ENCODE results near the gene CCDC201.

CCDC201 gene, protein sequence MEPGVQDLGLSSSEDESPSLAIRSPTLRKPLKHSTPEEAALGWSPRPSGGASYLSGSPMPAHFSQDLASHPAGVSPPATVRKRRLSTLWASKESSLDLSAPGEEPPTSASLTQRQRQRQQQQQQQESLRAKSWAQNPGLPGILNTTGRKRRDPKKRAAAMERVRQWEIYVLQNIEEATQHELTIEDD

DNA sequence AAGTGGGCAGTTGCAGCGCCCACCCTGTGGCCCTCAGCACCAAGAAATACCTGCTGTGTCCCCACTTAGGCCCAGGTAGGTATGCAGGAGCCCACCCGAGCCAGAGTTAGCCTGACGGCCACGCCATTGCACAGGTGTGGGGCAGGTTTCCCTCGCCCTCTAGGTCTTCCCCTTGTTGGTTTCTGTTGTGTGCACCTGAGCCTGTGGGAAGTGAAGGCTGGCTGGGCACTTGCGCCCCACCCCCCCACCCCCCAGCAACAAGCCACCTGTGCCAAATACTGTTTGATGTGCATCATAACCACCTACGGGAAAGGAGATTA, at the start of gene CCDC201:
Gene CCDC201, minus strand, starts transcription at position 48 of the 320 bp plus-strand sequence. CDS start 75 bp downstream, outside the sequence.
- no peak for DNase-seq (ENCODE audit: low read depth, low spot score)

DNA sequence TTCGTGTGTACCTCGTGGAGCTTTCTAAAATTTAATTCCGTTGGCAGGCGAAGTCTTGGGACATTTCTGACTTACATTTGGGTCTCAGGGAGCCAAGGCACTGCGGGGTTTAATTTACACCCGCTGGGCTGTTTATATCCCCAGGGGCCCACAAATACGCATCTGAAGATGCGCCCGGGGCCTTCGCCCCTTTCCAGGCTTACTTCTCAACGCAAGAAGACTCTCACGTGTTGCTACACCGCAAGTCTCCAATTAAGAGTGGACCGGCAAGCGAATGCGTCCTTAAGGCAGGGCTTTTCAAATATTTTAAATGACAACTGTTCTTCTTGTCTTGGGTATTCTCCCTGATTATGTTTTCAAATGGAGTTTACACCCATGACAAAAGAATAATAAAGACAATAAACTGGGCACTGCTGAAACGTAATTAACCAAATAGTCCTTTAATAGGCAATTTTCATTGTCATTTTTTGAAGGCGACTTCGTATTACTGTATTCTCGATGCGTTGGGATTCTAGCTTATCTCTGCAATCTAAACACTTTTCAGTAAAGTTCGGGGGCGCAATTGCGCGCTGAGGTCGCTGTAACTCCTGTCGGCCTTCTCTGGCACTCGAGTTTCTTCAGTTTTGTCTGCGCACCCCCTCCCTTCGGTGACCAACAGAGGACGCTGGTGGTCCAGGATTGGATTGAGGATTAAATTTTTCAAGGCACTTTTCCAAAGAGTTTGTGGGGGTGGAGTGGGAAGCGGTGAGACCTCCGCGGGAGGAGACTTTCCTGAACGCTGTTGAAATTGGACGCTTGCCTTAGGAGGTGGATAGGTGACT, 49.0 kb upstream of the CCDC201 start:
- DNase-seq (ENCODE audit: low read depth, low spot score): no peak

DNA sequence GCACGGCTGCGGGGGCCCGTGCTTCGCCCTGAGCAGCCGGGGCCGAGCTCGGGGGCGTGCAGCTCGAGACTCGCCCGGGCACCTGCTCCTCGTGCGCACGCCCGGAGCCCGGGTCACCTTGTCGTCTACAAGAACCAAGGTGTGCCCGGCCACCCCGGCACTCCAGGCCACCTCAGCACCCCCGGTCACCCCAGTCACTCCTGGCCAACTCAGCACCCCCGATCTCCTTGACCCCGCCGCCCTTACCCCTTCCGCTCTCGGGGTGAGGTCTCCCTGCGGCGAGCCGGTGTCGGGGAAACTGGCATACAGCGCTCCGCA, 48.5 kb upstream of the CCDC201 start:
- DNase-seq (ENCODE audit: low read depth, low spot score): no peak

DNA sequence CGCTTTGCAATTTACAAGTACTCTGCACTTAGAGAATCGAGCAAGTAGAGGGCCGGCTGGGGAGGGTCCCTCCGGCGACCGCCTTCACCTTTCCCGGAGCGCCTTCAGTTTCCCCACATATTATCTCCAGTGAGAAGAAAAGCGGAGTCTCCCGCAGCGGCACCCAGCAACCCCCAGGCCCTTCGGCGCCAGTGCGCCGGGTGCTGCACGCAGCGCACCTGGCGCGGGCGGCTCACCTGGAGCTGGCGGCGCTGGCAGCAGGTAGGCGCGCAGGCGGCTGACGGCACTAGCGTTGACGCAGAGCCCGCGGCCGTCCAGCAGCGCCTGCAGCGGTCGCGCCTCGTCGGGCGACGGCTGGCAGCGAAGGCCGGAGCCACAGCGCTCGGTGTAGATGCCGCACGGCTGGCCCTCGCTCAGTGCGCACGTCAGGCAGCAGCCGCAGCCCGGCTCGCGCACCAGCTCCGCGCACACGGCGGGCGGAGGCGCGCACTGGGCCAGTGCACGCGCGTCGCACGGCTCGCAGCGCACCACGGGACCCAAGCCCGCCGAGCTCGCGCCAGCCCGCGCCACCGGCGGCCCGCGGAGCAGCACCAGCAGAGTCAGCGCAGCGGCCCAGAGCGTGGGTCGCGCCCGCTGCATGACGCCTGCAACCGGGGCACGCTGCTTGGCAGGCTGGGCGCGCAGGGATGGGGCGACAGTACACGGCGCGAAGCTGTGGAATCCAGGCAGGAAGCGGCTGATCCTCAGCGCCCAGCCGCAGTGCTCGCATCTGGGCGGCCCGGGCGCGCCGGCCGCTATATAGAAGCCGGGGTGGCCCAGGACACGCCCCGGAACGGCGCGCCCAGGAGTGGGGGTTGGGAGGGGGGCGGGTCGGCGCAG, 47.9 kb upstream of the CCDC201 start, which contains the start of gene IGFBP3:
Gene IGFBP3, minus strand, starts transcription at position 771 of the 879 bp plus-strand sequence. Its CDS starts 132 bp downstream, at position 639.
- DNase-seq (ENCODE audit: low read depth, low spot score): no peak

DNA sequence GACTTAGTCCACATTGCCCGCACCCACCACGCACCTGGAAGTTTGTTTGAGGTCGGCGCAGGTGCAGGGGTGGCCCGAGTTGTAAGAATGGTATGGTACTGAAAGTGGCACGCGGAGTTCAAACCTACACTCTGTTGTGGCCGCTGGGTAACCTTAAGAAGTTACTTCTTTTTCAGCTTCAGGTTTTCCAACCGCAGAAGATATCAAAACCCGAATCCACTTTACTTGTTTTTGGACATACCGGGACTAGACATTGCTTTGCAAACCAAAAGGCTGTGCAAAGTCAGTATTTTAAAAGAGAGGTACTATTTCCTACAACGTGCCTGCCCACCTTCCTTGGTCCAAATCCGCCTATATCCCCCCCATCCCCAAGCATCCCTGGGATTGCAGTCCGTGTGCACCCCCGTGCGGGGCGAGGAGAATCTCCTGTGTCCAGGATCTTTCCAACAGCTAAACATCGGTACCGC, 47.1 kb upstream of the CCDC201 start:
- no peak for DNase-seq (ENCODE audit: low read depth, low spot score)

DNA sequence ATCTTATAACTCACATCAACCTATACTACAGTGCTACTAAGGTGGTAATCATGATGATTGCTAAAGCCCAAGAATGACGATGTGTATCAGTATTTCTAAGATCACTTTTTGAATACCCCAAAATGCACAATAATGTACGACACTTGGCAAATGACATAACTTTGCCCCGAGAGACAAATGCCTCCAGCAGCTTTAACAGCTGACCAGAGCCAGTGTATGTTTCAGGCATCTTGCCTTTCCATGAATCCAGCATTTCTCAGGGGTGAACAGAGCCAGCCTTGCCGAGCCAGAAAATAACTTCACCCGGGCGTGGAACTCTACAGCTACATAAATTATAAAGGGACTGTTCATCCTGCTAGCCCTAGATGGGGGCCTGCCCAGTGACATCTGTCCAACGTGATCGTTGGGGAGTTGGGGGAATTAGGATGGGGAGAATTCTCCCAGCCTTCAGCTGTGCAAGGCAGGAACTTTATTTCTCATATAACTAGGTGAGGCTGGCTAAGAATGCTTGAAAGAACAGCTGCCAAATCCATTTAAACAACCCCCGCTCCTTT, 46.4 kb upstream of the CCDC201 start:
- no peak for DNase-seq (ENCODE audit: low read depth, low spot score)

DNA sequence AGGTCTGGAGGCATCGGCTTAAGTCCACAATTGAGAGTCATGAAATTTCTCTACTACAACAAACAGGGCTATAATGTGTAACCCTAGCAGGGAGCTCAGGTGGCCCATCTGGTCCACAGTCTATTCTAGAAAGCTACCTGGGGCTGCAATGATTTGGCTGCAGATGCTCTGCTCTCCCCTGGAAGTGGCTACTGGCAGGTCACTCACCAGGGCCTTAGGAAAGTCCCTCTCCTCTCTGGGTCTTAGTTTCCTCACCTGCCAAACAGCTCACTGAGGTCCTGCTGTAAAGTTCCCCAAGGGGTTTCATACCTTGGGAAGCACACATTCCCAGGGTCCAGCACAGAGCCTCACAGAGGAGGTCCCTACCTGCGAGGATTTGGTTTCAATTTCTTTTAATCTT, 45.7 kb upstream of the CCDC201 start:
- no peak for DNase-seq (ENCODE audit: low read depth, low spot score)

DNA sequence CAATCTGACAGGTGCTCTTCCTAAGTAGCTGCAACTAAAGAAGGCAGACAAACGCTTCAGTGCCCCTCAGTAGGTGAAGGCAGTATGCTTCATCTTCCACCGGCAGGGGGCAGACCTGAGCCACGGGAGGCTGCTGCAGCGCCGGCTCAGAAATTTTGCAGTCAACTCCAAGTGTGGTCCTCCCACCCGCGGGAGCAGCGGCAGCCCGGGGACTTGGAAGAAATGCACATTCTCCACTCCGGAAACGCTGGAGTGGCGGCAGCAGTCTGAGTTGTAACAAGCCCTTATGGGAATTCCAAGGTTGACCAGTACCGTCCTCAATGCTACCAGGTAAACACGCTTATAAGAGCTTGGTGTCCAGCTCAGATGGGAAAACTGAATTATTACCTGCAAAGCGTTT, 44.8 kb upstream of the CCDC201 start:
- DNase-seq (ENCODE audit: low read depth, low spot score): no peak

DNA sequence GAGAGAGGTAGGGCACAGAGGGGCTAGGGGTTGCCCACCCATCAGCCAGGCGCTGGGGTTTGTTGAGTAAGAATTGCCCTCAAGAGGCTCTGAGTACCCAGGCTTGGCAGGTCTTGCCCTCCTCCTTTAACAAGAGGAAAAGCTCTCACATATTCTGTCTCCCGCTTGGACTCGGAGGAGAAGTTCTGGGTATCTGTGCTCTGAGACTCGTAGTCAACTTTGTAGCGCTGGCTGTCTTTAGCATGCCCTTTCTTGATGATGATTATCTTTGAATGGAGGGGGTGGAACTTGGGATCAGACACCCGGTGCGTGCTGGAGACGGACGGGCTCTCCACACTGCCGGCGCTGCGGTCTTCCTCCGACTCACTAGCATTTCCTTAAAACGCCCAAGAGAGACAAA, 44.2 kb upstream of the CCDC201 start:
- DNase-seq (ENCODE audit: low read depth, low spot score): no peak

DNA sequence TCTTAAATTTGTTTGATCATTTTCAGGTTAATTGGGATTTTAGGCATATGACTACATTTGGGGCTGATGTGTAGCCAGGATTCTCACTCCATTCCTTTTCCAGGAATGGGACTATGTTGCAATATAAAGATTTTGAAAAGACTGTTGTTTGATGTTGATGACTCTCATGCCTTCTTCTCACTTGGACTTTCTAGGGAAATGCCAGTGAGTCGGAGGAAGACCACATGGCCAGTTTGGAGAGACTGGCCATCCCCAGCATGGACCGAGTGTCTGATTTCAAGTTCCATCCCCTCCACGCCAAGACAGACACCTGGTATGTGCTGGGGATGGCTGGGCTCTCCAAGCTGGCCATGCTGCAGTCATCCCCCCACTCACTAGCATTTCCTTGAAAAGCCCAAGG, 42.7 kb upstream of the CCDC201 start:
- DNase-seq (ENCODE audit: low read depth, low spot score): no peak

DNA sequence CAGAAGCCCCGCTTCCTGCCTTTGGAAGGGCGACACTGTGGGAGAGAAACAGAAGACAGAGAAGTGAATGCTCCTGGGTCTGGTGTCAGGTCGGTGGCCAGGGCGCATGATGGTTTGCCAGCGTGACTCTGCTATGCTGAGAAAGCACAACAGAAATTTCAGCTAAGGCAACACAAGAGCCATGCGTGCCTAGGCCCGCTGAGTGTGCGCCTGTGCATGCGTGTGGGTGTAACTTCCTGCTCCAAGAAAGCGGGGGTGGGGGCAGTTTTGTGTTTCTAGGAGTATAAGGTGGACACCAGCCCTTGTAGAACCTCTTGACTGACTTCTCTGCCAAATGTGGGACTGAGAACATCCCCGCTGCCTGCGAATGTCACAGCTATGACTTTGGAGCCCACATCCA, 42.0 kb upstream of the CCDC201 start:
- no peak for DNase-seq (ENCODE audit: low read depth, low spot score)

DNA sequence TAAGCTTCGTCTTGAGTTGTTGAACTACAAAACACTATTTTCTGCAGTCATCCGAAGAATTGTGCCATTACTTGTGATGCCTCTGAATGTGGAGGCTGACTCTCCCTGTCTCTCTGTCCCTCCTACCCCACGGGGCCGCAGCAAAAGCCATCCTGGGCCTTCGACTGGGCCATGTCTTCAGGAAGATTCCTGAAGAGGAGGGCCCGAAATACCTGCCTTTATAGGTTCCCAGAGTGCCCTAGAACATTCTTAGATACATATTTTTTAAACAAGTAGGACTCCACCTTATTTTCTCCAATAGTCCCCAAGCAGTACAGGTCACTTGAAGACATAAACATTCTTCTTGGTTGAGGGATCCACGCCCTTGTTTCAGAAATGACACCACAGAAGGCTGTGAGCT, 40.1 kb upstream of the CCDC201 start:
- DNase-seq (ENCODE audit: low read depth, low spot score): no peak

DNA sequence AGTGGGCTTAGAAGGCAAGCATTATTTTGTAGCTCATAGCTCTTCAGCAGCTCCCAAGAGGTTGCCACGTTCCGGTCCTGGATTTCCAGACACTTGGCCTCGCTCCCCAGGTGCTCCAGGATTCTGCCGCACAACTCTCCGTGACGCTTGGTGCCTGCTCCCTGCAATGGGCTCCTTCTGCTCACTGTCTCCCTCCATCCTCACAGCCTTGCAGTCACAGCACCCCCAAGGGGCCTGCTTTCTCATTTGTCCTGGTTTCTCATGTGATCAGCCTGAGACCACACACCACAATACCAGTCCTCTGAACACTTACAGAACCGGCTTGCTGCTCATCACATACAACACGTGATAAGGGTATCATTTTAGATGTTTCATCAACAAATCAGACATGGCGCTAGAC, 38.4 kb upstream of the CCDC201 start:
- no peak for DNase-seq (ENCODE audit: low read depth, low spot score)

DNA sequence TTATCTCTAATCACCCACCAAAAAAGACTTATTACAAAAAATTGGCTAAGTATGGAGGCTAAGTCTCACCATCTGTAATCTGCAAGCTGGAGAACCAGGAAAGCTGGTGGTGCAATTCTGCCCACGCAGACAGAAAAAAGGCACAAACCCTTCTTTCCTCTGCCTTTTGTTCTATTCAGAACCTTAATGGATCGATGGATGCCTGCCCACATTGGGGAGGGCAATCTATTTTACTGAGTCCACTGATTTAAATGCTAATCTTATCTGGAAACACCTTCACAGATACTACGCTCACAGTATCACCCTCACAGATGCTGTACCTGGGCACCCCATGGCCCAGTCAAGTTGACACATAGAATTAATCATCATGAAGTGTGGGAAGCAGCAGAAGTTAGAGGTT, 38.0 kb upstream of the CCDC201 start:
- DNase-seq (ENCODE audit: low read depth, low spot score): no peak

DNA sequence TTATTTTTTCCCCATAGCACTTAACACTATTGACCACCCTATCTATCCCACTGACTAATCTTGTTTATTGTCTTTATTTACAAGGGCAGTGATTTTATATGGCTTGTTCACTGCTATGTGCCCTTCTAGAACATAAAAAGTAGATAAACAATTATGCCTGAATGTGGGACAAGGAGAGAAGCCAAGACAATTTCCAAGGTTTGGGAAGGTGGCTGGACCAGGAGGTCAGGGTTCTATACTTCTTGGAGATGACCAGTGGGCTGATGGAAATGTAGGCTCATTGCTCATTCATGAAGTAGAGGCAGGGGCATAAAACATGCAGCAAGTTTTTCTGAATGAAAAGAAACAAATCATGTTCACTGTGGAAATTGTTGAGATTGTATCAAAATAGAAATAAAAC, 36.7 kb upstream of the CCDC201 start:
- no peak for DNase-seq (ENCODE audit: low read depth, low spot score)

DNA sequence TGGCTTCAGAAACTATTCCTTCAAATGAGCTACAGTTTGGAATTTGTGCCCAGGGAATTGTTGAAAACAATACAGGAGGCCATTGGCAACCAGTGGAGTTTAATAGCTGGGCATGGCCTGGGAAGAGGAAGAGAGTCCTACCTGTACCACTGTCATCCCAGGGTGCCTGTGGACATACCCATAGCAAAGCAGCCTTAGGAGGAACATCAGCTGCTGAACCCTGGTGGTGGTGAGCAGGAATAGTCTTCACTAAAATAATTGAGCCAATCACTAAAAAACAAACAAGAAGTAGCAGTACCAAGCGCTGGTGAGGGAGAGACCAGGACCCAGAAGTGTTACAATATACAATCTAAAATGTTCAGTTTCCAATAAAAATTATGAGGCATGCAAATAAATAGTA, 29.9 kb upstream of the CCDC201 start:
- no peak for DNase-seq (ENCODE audit: low read depth, low spot score)

DNA sequence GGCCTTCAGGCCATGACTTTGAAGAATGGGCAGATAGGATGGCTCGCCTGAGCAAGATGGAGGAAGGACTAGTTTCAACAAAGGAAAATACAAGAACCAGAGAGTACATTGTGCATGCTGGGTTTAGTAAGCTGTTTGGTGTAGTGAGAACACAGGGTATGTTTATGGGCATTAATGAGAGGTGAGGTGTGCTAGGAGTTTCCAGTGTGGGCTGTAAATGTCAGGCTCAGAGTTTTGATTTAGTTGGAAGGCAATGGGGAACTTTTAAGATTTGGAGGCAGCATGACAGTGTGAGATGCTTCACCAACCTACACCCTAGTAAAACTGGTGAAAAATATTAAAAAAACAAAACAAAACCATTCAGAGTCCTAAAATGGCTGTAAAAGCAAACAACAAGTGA, 28.7 kb upstream of the CCDC201 start:
- no peak for DNase-seq (ENCODE audit: low read depth, low spot score)

DNA sequence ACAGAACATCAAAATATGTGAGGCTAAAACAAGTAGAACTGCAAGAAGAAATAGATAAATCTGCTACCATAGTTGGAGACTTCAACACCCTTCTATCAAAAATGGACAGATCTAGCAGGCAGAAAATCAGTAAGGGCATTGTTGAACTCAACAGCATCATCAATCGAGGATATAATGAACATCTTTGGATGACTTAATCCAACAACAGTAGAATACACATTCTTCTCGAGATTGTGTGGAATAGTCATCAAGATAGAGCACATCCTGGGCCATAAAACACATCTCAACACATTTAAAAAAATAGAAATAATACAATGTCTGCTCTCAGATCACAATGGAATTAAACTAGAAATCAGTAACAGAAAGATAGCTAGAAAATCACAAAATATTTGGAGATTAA, 25.3 kb upstream of the CCDC201 start:
- DNase-seq (ENCODE audit: low read depth, low spot score): no peak

DNA sequence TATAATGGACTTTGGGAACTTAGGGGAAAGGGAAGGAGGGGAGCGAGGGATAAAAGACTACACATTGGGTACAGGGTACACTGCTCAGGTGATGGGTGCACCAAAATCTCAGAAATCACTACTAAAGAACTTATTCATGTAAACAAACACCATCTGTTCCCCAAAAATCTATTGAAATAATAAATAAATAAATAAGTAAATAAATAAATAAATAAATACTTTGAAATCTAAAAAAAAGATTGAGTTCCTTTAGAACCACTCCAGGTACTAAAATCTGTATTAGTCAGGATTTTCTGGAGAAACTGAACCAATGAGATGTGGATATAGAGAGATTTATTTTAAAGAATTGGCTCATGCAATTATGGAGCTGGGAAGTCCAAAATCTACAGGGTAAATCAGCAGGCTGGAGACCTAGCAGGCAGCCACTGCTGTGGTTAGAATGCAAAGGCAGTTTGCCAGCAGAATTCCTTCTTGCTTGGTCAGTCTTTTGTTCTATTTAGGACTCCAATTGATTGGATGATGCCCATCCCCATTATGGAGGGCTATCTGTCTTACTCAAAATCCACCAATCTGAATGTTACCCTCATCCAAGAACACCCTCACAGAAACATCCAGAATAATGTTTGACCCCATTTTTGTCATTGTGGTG, 24.3 kb upstream of the CCDC201 start:
- no peak for DNase-seq (ENCODE audit: low read depth, low spot score)

DNA sequence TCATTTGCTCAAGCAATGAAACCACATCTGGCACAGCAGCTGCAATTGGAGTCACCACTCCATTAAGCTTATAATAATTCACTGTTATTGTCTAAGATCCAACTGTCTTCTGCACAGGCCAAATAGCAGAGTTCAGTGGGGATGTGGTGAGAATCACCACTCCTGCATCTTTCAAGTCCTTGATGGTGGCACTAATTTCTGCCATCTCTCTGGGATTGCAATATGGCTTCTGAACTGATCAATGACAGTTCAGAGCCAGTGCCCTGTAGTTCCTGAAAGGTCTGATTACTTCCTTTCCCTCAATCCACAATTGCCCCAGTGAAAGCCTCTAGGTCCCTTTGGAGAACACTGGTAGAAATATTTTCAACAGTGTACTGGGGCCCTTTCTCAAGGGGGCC, 21.8 kb upstream of the CCDC201 start:
- DNase-seq (ENCODE audit: low read depth, low spot score): no peak

DNA sequence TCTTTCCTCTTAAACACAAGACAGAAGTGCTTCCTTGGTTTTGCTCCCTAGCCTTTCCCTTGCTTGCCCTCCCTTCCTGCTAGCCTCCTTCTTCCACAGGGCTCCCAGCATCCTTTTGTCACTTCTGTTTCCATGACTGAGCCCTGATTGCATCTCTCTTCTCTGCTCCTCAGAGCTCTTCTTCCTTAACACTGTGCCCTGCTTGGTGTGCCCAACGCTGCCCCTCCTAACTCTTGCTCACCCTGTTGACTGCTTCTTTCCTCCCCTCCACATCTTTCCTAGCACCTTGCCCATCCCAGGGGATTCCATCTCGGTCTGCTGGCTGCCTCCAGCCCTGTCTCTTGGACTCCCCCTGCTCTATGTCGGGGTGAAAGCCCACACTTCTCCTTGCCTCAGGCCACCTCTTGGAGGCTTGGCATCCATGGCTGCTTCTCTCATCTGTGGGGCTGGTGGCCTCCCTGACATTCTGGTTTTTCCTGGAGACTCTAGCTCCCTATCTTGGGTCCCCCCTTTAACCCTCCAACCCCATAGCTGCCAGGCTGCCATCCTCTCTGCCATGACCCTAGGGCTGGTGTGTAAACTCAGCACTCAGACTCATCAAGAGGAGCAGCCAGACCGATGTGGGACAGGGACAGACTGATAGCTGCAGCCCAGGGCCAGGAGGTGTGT, 21.2 kb upstream of the CCDC201 start:
- DNase-seq (ENCODE audit: low read depth, low spot score): no peak

All from iPS DF 19.7 (cell line).